K562 (cell line): ENCODE measurements around the gene BNIP3. TPM values are rescaled to one million over a fixed set of nuclear protein-coding genes. Genes with fewer than 3 reads are reported as not detected.

Source experiments
- ATAC-seq: fragments of 200-7000 bp; cut with Tn5 transposase; 3 replicates; pipeline ENCODE4 v1.9.1; 2020; ENCODE audit warnings: moderate library complexity
- BruUV-seq: library from RNA; stranded (reverse); fragments of 400-500 nt; replicated peaks from 2 replicates; lab custom pipeline; 2021; lab: Mats Ljungman, UMichigan
- CTCF ChIA-PET: fragments of 300-600 bp; formaldehyde crosslinking; extraction: SDS; loops from one replicate; lab custom pipeline; 2021; ENCODE audit warnings: low intra/inter-chr PET ratio; lab: Yijun Ruan, JAX
- POLR2A ChIA-PET: fragments of 300-600, 350-650 bp; sonication (Branson Sonifier 250); formaldehyde crosslinking; extraction: SDS; loops from one replicate; lab custom pipeline; 2021; ENCODE audit warnings: antibody characterized with exemption, inconsistent platforms; lab: Yijun Ruan, JAX
- DNase-seq, 4 experiments: peaks; one replicate each; pipeline versions ENCODE4 v3.0.0 to v3.0.0-alpha.2; 2011 to 2018; ENCODE audit warnings: low spot score in 3 of 4, mixed read lengths in 3 of 4; ENCODE audit errors: extremely low read depth in 1 of 4
- FAIRE-seq: peaks from 2 replicates; lab custom pipeline; 2011; peaks lifted over from hg19 to GRCh38; lab: Jason Lieb, UNC
- H2AFZ ChIP-seq: 2 replicates; pipeline ENCODE4 v1.6.0; 2011; ENCODE audit warnings: low read depth, low read length, control low read depth, inconsistent platforms
- H3K27ac ChIP-seq: fragments of 200-600 bp; 3 replicates; pipeline ENCODE4 v1.8.0; 2011; ENCODE audit warnings: low read depth, mild to moderate bottlenecking, control low read depth, inconsistent platforms, low read length, moderate library complexity, mixed read lengths; ENCODE audit errors: extremely low read depth
- H3K27me3 ChIP-seq, 2 experiments: fragments of 300-600 bp in 1 of 2; 2 replicates in 1 of 2; 3 replicates in 1 of 2; pipeline versions ENCODE4 v1.6.0 to v1.8.0; 2011; ENCODE audit warnings: inconsistent platforms in 2 of 2, low read length in 2 of 2, mild to moderate bottlenecking in 1 of 2, mixed read lengths in 1 of 2, moderate library complexity in 1 of 2; ENCODE audit not compliant: control insufficient read depth in 2 of 2, insufficient read depth in 2 of 2
- H3K36me3 ChIP-seq: fragments of 300-600 bp; 3 replicates; pipeline ENCODE4 v1.8.0; 2011; ENCODE audit warnings: mild to moderate bottlenecking, low read length, inconsistent platforms; ENCODE audit not compliant: control insufficient read depth, insufficient read depth
- H3K4me1 ChIP-seq, 2 experiments: fragments of 200-600 bp in 1 of 2; replicated peaks in 1 of 2; 2 replicates in 1 of 2; 3 replicates in 1 of 2; pipeline versions ENCODE4 v1.5.1 to v1.8.0; 2011; ENCODE audit warnings: inconsistent platforms in 2 of 2, low read length in 2 of 2, mild to moderate bottlenecking in 1 of 2, mixed read lengths in 1 of 2, moderate library complexity in 1 of 2; ENCODE audit not compliant: control insufficient read depth in 2 of 2, insufficient read depth in 2 of 2
- H3K4me2 ChIP-seq: 2 replicates; pipeline ENCODE4 v1.6.1; 2011; ENCODE audit warnings: low read length, control low read depth, inconsistent platforms, mixed read lengths; ENCODE audit not compliant: insufficient read depth
- H3K4me3 ChIP-seq: fragments of 200-600 bp; sonication (generic), shearing (Covaris generic); 2 replicates; pipeline ENCODE4 v1.5.1; 2016; ENCODE audit warnings: control low read depth, inconsistent platforms
- H3K79me2 ChIP-seq: fragments of 200-600 bp; 3 replicates; pipeline ENCODE4 v1.8.0; 2011; ENCODE audit warnings: low read length, inconsistent platforms; ENCODE audit not compliant: control insufficient read depth, insufficient read depth
- H3K9ac ChIP-seq, 2 experiments: 2 replicates each; pipeline versions ENCODE4 v1.6.0 to v1.6.1; 2011; ENCODE audit warnings: low read depth in 2 of 2, low read length in 2 of 2, control low read depth in 1 of 2, inconsistent platforms in 1 of 2, mild to moderate bottlenecking in 1 of 2, mixed read lengths in 1 of 2; ENCODE audit not compliant: insufficient read depth in 1 of 2
- H3K9me1 ChIP-seq: one replicate; pipeline ENCODE4 v1.6.0; 2011; ENCODE audit warnings: inconsistent platforms, mild to moderate bottlenecking, low read length, moderate library complexity; ENCODE audit not compliant: control insufficient read depth, insufficient read depth
- H3K9me3 ChIP-seq: replicated peaks from 2 replicates; pipeline ENCODE4 v1.5.1; 2011; ENCODE audit warnings: low read depth, low read length, inconsistent platforms; ENCODE audit not compliant: control insufficient read depth, insufficient read depth
- H4K20me1 ChIP-seq: replicated peaks from 2 replicates; pipeline ENCODE4 v1.6.1; 2011; ENCODE audit warnings: low read length, inconsistent platforms, mixed read lengths; ENCODE audit not compliant: control insufficient read depth, insufficient read depth
- CC2D1A ChIP-seq: fragments of 450-650 bp; IDR thresholded peaks from 2 replicates; pipeline ENCODE4 v1.6.1; 2017; ENCODE audit warnings: mild to moderate bottlenecking
- ETS1 ChIP-seq: conservative IDR thresholded peaks from 2 replicates; pipeline ENCODE4 v1.6.1; 2011; ENCODE audit warnings: low read depth, mild to moderate bottlenecking, low read length; ENCODE audit not compliant: control insufficient read depth
- WGBS: fragments of 100-300 bp; shearing (Covaris generic); methylation state at CpG from one replicate; pipeline ENCODE4 v1.1.6; 2016; ENCODE audit warnings: low coverage, mixed read lengths; ENCODE audit not compliant: insufficient coverage; ENCODE audit errors: missing lambda C conversion rate; 5-methylcytosine and 5-hydroxymethylcytosine counted together
- in situ Hi-C: fragments of 300-500 bp; cut with MboI; formaldehyde crosslinking; loops from 4 replicates; pipeline ENCODE4 v1.15.0; 2018; ENCODE audit warnings: inconsistent platforms, mixed read lengths
- intact Hi-C: fragments of 100-400 bp; cut with micrococcal nuclease; formaldehyde crosslinking; loops from 2 replicates; pipeline ENCODE4 v1.14.2; 2022
- polyA plus RNA-seq, 8 experiments: library from polyadenylated mRNA; depleted of rRNA in 4 of 8; stranded (reverse) in 5 of 8; unstranded in 3 of 8; fragments of >200 nt; fragmentation: Nextera tagmentation in 2 of 8; fragmentation: Illumina TruSeq in 1 of 8; extraction: Ambion mirVana in 2 of 8; extraction: Trizol in 1 of 8; gene quantifications; 2 replicates each; pipeline versions ENCODE4 v1.2.1 to v1.2.3, GENCODE V29; 2011 to 2014; ENCODE audit warnings: inconsistent platforms in 1 of 8, missing spikeins in 1 of 8
- total RNA-seq, 7 experiments: library from RNA; depleted of rRNA in 6 of 7; stranded (reverse); fragments of >200 nt in 6 of 7; fragmentation: Illumina TruSeq in 2 of 7; extraction: Trizol in 2 of 7; gene quantifications; 2 replicates each; pipeline versions ENCODE4 v1.2.1 to v1.2.3, GENCODE V29; 2011 to 2021; ENCODE audit warnings: low replicate concordance in 1 of 7

BNIP3 gene
- total and polyA plus RNA-seq, 9 of the 15 experiments (the other 6 are each of a cell fraction or from before 2014, with no cell fraction given): 9.2 to 119 (median 42.2) TPM

- Histone ChIP-seq H3K9me3 (no peaks in the 10 kb centered on the region), H3K9ac (no peak overlapping the region), H3K36me3 (peaks cover 100% of the 10 kb centered on the region; the same call in 2 of the 3 replicates), H3K4me3 (no peak overlapping the region), H3K4me2 (no peak overlapping the region), H3K27me3 (no peaks in the 10 kb centered on the region), H3K4me1 (no peaks in the 10 kb centered on the region), H4K20me1 (no peaks in the 10 kb centered on the region), H3K79me2 (no peaks in the 10 kb centered on the region), H3K9me1 (no peaks in the 10 kb centered on the region), H2AFZ (no peak overlapping the region), H3K27ac (no peak overlapping the region)
- in situ Hi-C loops: no loop called here
- DNase-seq: no peak
- CTCF ChIA-PET: interaction anchor here (0.7 to 0.9 kb wide), 2 partner anchors 59 to 64 kb away, joined by 3 to 5 read pairs; no protein-coding TSS in a partner anchor
- BruUV-seq: no TSS peak
- 92% methylated on average over 4 of the region's 4 CpGs for WGBS
- intact Hi-C loops: no loop called here
- POLR2A ChIA-PET: no interaction called here
- ATAC-seq: no peak
- TF ChIP-seq ETS1 (no peak), CC2D1A (no peak)
- FAIRE-seq: no peak
Measured at GRCh38 chr10:131944412-131944811, 37.3 kb downstream of the BNIP3 start.
